ENCODE measurements around the gene PROP1.
"Not testable (repeated sequence)": the region's sequence is repeated elsewhere in the genome, so short reads cannot be mapped to it uniquely, and the experiment has no call there.

GRCh38 chr5:178019379-178020030, 23.5 kb upstream of the PROP1 start:
- not testable (repeated sequence) for TF ChIP-seq EZH2, CTCF (IDR thresholded peaks at IDR 0.05)
